ENCODE data around the gene C17orf67. TPM values are rescaled to one million over a fixed set of nuclear protein-coding genes. Genes with fewer than 3 reads are reported as not detected.

Gene C17orf67
- 2.9 and 4.6 TPM in 2 replicates for total RNA-seq (2022)
- percentile 47 among the genes with signal in this experiment for Bru-seq, nascent RNA
- percentile 59 among the genes with signal in this experiment for BruChase-seq, experiment 1, labeled RNA remaining after a 2-hour chase
- BruChase-seq, experiment 2, labeled RNA remaining after a 6-hour chase = percentile 63 among the genes with signal in this experiment
- long read RNA-seq, partial matches to known transcripts = 20 of 27 reads
- long read RNA-seq, other reads (novel, unspliced or antisense) = 7 of 27 reads

DNA sequence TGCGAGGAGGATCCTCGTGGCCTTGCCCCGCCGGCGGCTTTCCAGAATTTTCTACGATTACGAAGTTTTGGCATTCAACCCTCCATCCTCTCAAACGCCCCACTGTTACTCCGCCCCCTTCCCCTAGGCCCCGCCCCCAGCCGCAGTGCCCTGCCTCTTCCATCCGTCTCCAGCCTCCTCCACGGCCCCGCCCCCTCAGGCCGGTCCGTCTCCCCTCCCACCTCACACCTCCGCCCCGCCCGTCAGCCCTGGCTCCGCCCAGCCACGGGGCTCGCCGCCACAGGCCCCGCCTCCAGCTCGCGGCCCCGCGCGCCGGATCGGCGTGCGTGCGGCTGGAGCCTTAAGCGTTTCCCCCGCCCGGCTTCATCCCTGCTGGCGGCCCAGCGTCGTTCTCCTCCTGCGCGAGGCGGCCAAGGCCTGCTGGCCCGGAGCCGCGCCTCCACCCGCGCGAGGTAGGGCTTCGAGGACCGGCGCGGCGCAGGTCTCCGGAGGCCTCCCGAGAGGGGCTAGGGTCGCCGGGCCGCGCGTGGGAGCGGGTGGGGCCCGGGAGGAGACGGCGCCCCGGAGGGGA is at the start of gene C17orf67, which contains the start of gene DGKE:
Gene C17orf67 (minus strand): TSS at position 112 of the 571 bp plus-strand sequence. CDS start 18,110 bp downstream, outside the sequence.
Gene DGKE (plus strand): TSS at position 343 of the 571 bp plus-strand sequence. CDS start 645 bp downstream, outside the sequence.
- Histone ChIP-seq H3K4me1 (peaks cover 6% of the 10 kb centered on the region), H3K4me3 (ENCODE audit: low read depth, low read length) (peak within 1 kb of the TSS; percentile 79), H3K9me3 (no peaks in the 10 kb centered on the region), H3K27me3 (replicated peaks; ENCODE audit: control insufficient read depth, insufficient read depth, low read length) (no peaks in the 10 kb centered on the region), H3K36me3 (ENCODE audit: control insufficient read depth, insufficient read depth, low read length) (no peaks in the 10 kb centered on the region)
- peak; percentile 98 to 99 for DNase-seq
- H3K4me1 Mint-ChIP-seq (ENCODE audit: low read depth, unreplicated experiment) = peaks cover 34% of the 10 kb centered on the region
- BruUV-seq (replicated peaks) = no TSS peak
- H3K27ac Mint-ChIP-seq (ENCODE audit: unreplicated experiment) = peak within 1 kb of the TSS; percentile 75
- peak within 1 kb of the TSS; percentile 84 for H3K4me3 Mint-ChIP-seq (ENCODE audit: unreplicated experiment)
- POLR2A ChIA-PET = interaction anchor here (0.5 to 2.3 kb wide), 3 partner anchors 80 to 251 kb away, joined by 3 to 11 read pairs (median 3); partner anchors contain the start of gene TRIM25
- no peaks in the 10 kb centered on the region for H3K27me3 Mint-ChIP-seq (ENCODE audit: insufficient read depth, unreplicated experiment)
- intact Hi-C loops (cut with micrococcal nuclease; ENCODE audit: unreplicated experiment) = loop anchor here (1.0 to 10.0 kb wide), 3 partner anchors 15 to 251 kb away; partner anchors contain the start of genes AKAP1 and TRIM25
- H3K9me3 Mint-ChIP-seq (ENCODE audit: unreplicated experiment) = no peaks in the 10 kb centered on the region
- peaks cover 25% of the 10 kb centered on the region for H3K36me3 Mint-ChIP-seq (ENCODE audit: insufficient read depth, unreplicated experiment)
- CTCF ChIA-PET = interaction anchor here (0.6 to 4.7 kb wide), 5 partner anchors 14 to 240 kb away, joined by 3 to 37 read pairs (median 3); partner anchors contain the start of gene NOG
- TF ChIP-seq, protein P1, sequence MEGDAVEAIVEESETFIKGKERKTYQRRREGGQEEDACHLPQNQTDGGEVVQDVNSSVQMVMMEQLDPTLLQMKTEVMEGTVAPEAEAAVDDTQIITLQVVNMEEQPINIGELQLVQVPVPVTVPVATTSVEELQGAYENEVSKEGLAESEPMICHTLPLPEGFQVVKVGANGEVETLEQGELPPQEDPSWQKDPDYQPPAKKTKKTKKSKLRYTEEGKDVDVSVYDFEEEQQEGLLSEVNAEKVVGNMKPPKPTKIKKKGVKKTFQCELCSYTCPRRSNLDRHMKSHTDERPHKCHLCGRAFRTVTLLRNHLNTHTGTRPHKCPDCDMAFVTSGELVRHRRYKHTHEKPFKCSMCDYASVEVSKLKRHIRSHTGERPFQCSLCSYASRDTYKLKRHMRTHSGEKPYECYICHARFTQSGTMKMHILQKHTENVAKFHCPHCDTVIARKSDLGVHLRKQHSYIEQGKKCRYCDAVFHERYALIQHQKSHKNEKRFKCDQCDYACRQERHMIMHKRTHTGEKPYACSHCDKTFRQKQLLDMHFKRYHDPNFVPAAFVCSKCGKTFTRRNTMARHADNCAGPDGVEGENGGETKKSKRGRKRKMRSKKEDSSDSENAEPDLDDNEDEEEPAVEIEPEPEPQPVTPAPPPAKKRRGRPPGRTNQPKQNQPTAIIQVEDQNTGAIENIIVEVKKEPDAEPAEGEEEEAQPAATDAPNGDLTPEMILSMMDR (IDR thresholded peaks at IDR 0.05; ENCODE audit: insufficient read depth in 1 of 2, low read depth in 1 of 2, low read length in 1 of 2, severe bottlenecking in 1 of 2, unreplicated experiment in 1 of 2) = no peak

GRCh38 chr17:56881685-56882295 is 48.1 kb upstream of the C17orf67 start:
- H3K9me3 Mint-ChIP-seq (ENCODE audit: unreplicated experiment) = peaks cover 12% of the 10 kb centered on the region
- H3K4me3 Mint-ChIP-seq (ENCODE audit: unreplicated experiment) = no peak overlapping the region
- CTCF ChIA-PET = interaction anchor here (0.5 kb wide), 1 partner anchor 153 kb away, joined by 3 read pairs; no protein-coding TSS in a partner anchor
- no peaks in the 10 kb centered on the region for H3K9me3 ChIP-seq
- no peaks in the 10 kb centered on the region for H3K27me3 ChIP-seq (replicated peaks; ENCODE audit: control insufficient read depth, insufficient read depth, low read length)
- H3K4me3 ChIP-seq (ENCODE audit: low read depth, low read length) = no peak overlapping the region
- no peak for DNase-seq
- H3K27me3 Mint-ChIP-seq (ENCODE audit: insufficient read depth, unreplicated experiment) = no peaks in the 10 kb centered on the region
- H3K4me1 ChIP-seq = no peaks in the 10 kb centered on the region
- H3K36me3 ChIP-seq (ENCODE audit: control insufficient read depth, insufficient read depth, low read length) = no peaks in the 10 kb centered on the region
- TF ChIP-seq, protein P1 (IDR thresholded peaks at IDR 0.05; ENCODE audit: insufficient read depth in 1 of 2, low read depth in 1 of 2, low read length in 1 of 2, severe bottlenecking in 1 of 2, unreplicated experiment in 1 of 2) = no peak
- no peak overlapping the region for H3K27ac Mint-ChIP-seq (ENCODE audit: unreplicated experiment)
- peaks cover 6% of the 10 kb centered on the region for H3K4me1 Mint-ChIP-seq (ENCODE audit: low read depth, unreplicated experiment)
- POLR2A ChIA-PET = no interaction called here
- peaks cover 18% of the 10 kb centered on the region for H3K36me3 Mint-ChIP-seq (ENCODE audit: insufficient read depth, unreplicated experiment)
- BruUV-seq (replicated peaks) = no TSS peak
- intact Hi-C loops (cut with micrococcal nuclease; ENCODE audit: unreplicated experiment) = no loop called here

DNA sequence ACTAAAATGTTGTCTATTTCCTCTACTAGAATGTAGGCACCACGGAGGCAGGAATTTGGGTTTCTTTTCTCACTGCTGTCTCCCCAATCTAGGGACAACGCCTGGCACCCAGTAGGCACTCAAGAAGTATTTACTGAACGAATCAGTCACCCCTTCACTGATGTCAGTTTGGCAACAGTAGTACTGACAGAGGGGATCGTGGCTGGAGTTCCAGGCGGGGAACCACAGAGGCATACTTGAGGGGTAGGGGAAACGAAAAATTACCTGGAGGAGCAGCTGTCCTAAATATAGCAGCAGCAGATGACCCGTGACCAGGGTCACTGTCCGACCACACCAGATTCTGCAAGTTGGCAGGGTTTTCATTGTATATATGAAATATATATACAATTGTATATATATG is 46.9 kb upstream of the C17orf67 start:
- H3K9me3 Mint-ChIP-seq (ENCODE audit: unreplicated experiment) = peaks cover 11% of the 10 kb centered on the region

More for the DNA sequence above, 46.9 kb upstream of the C17orf67 start:
- H3K36me3 ChIP-seq (ENCODE audit: control insufficient read depth, insufficient read depth, low read length) = no peaks in the 10 kb centered on the region
- no peak overlapping the region for H3K27ac Mint-ChIP-seq (ENCODE audit: unreplicated experiment)
- no TSS peak for BruUV-seq (replicated peaks)
- intact Hi-C loops (cut with micrococcal nuclease; ENCODE audit: unreplicated experiment) = no loop called here
- H3K4me1 ChIP-seq = no peaks in the 10 kb centered on the region
- no peaks in the 10 kb centered on the region for H3K27me3 ChIP-seq (replicated peaks; ENCODE audit: control insufficient read depth, insufficient read depth, low read length)
- POLR2A ChIA-PET = no interaction called here
- H3K27me3 Mint-ChIP-seq (ENCODE audit: insufficient read depth, unreplicated experiment) = no peaks in the 10 kb centered on the region
- no peaks in the 10 kb centered on the region for H3K4me1 Mint-ChIP-seq (ENCODE audit: low read depth, unreplicated experiment)
- no peak overlapping the region for H3K4me3 ChIP-seq (ENCODE audit: low read depth, low read length)
- CTCF ChIA-PET = no interaction called here
- peaks cover 7% of the 10 kb centered on the region for H3K36me3 Mint-ChIP-seq (ENCODE audit: insufficient read depth, unreplicated experiment)
- TF ChIP-seq, protein P1 (IDR thresholded peaks at IDR 0.05; ENCODE audit: insufficient read depth in 1 of 2, low read depth in 1 of 2, low read length in 1 of 2, severe bottlenecking in 1 of 2, unreplicated experiment in 1 of 2) = no peak
- no peak for DNase-seq
- H3K4me3 Mint-ChIP-seq (ENCODE audit: unreplicated experiment) = no peak overlapping the region
- no peaks in the 10 kb centered on the region for H3K9me3 ChIP-seq
